Trophoblast cell (in vitro differentiated cells and primary cell): ENCODE measurements around the gene KRT77.

Experiments used
- DNase-seq, 2 donors: peaks; one replicate each; pipeline ENCODE4 v3.0.0-alpha.2; 2016
- H2AFZ ChIP-seq: 2 replicates; pipeline ENCODE4 v1.6.1; 2013; ENCODE audit warnings: low read length, moderate library complexity, mild to moderate bottlenecking; ENCODE audit not compliant: insufficient read depth, poor library complexity
- H2AK5ac ChIP-seq: 2 replicates; pipeline ENCODE4 v1.6.1; 2013; ENCODE audit warnings: mild to moderate bottlenecking, low read length
- H2BK120ac ChIP-seq: 2 replicates; pipeline ENCODE4 v1.6.1; 2013; ENCODE audit warnings: low read length, mild to moderate bottlenecking, moderate library complexity; ENCODE audit not compliant: insufficient read depth, poor library complexity
- H2BK12ac ChIP-seq: 2 replicates; pipeline ENCODE4 v1.6.1; 2013; ENCODE audit warnings: mild to moderate bottlenecking, low read length, moderate library complexity
- H2BK5ac ChIP-seq: 2 replicates; pipeline ENCODE4 v1.6.1; 2013; ENCODE audit warnings: low read length, low read depth, moderate library complexity, mild to moderate bottlenecking; ENCODE audit not compliant: poor library complexity
- H3K14ac ChIP-seq: 2 replicates; pipeline ENCODE4 v1.6.1; 2013; ENCODE audit warnings: mild to moderate bottlenecking, low read length
- H3K18ac ChIP-seq: 2 replicates; pipeline ENCODE4 v1.6.1; 2013; ENCODE audit warnings: mild to moderate bottlenecking, low read length
- H3K23ac ChIP-seq: 2 replicates; pipeline ENCODE4 v1.6.1; 2013; ENCODE audit warnings: low read length
- H3K27ac ChIP-seq: 2 replicates; pipeline ENCODE4 v1.5.1; 2013; ENCODE audit warnings: low read depth, mild to moderate bottlenecking, inconsistent platforms, low read length, moderate library complexity
- H3K27me3 ChIP-seq: 2 replicates; pipeline ENCODE4 v1.6.1; 2013; ENCODE audit warnings: inconsistent platforms, mild to moderate bottlenecking, low read length, moderate library complexity; ENCODE audit not compliant: insufficient read depth
- H3K36me3 ChIP-seq, 2 experiments: 1 replicate in 1 of 2; 2 replicates in 1 of 2; pipeline ENCODE4 v1.6.1; 2013; ENCODE audit warnings: low read length in 2 of 2, mild to moderate bottlenecking in 2 of 2, moderate library complexity in 1 of 2; ENCODE audit not compliant: insufficient read depth in 2 of 2, control insufficient read depth in 1 of 2
- H3K4ac ChIP-seq: 2 replicates; pipeline ENCODE4 v1.6.1; 2013; ENCODE audit warnings: low read depth, mild to moderate bottlenecking, low read length, moderate library complexity
- H3K4me1 ChIP-seq, 2 experiments: 1 replicate in 1 of 2; 2 replicates in 1 of 2; pipeline ENCODE4 v1.6.1; 2013; ENCODE audit warnings: low read length in 2 of 2, mild to moderate bottlenecking in 2 of 2, moderate library complexity in 1 of 2; ENCODE audit not compliant: insufficient read depth in 2 of 2, control insufficient read depth in 1 of 2
- H3K4me2 ChIP-seq: 2 replicates; pipeline ENCODE4 v1.6.1; 2013; ENCODE audit warnings: inconsistent platforms, mild to moderate bottlenecking, low read length, moderate library complexity
- H3K4me3 ChIP-seq: 2 replicates; pipeline ENCODE4 v1.5.1; 2013; ENCODE audit warnings: mild to moderate bottlenecking, low read depth, low read length, inconsistent platforms
- H3K79me1 ChIP-seq: one replicate; pipeline ENCODE4 v1.6.1; 2013; ENCODE audit warnings: low read length
- H3K79me2 ChIP-seq: 2 replicates; pipeline ENCODE4 v1.6.1; 2013; ENCODE audit warnings: low read length, mild to moderate bottlenecking; ENCODE audit not compliant: control insufficient read depth, insufficient read depth, poor library complexity
- H3K9ac ChIP-seq: 2 replicates; pipeline ENCODE4 v1.6.1; 2013; ENCODE audit warnings: mild to moderate bottlenecking, low read length
- H3K9me3 ChIP-seq: 2 replicates; pipeline ENCODE4 v1.6.1; 2013; ENCODE audit warnings: low read depth, mild to moderate bottlenecking, control low read depth, inconsistent platforms, low read length; ENCODE audit not compliant: insufficient read depth
- H4K12ac ChIP-seq: 2 replicates; pipeline ENCODE4 v1.6.1; 2013; ENCODE audit warnings: low read depth, mild to moderate bottlenecking, low read length, moderate library complexity
- H4K8ac ChIP-seq: 2 replicates; pipeline ENCODE4 v1.6.1; 2013; ENCODE audit warnings: low read depth, mild to moderate bottlenecking, low read length, moderate library complexity
- H4K91ac ChIP-seq: one replicate; pipeline ENCODE4 v1.6.1; 2013; ENCODE audit warnings: low read depth, mild to moderate bottlenecking, low read length, moderate library complexity
- WGBS: extraction: QIAGEN DNeasy Blood & Tissue Kit; methylation state at CpG from one replicate; pipeline ENCODE4 v1.1.7; 2013; ENCODE audit warnings: missing lambda C conversion rate; ENCODE audit not compliant: insufficient read length, insufficient coverage; ENCODE audit errors: extremely low coverage; 5-methylcytosine and 5-hydroxymethylcytosine counted together

Gene KRT77

GRCh38 chr12:52749827-52750226 lies 46.5 kb upstream of the KRT77 start:
- H3K14ac ChIP-seq: no peak overlapping the region
- no peak overlapping the region for H3K18ac ChIP-seq
- H3K79me1 ChIP-seq: no peaks in the 10 kb centered on the region
- no peak overlapping the region for H3K27ac ChIP-seq
- H3K27me3 ChIP-seq: peaks cover 5% of the 10 kb centered on the region
- no peak overlapping the region for H4K8ac ChIP-seq
- H3K36me3 ChIP-seq: no peaks in the 10 kb centered on the region
- WGBS: no CpG with 5 or more reads among the region's 3 CpGs
- no peak overlapping the region for H2BK12ac ChIP-seq
- H4K12ac ChIP-seq: no peak overlapping the region
- no peak for DNase-seq
- H3K79me2 ChIP-seq: no peaks in the 10 kb centered on the region
- no peak overlapping the region for H3K4me3 ChIP-seq
- no peak overlapping the region for H3K4ac ChIP-seq
- H3K4me2 ChIP-seq: no peak overlapping the region
- H3K9me3 ChIP-seq: peaks cover 6% of the 10 kb centered on the region
- H3K9ac ChIP-seq: no peak overlapping the region
- no peak overlapping the region for H3K23ac ChIP-seq
- no peaks in the 10 kb centered on the region for H3K4me1 ChIP-seq
- H2AFZ ChIP-seq: no peak overlapping the region
- H2AK5ac ChIP-seq: no peak overlapping the region
- no peak overlapping the region for H2BK5ac ChIP-seq
- no peak overlapping the region for H2BK120ac ChIP-seq
- H4K91ac ChIP-seq: no peak overlapping the region

GRCh38 chr12:52748578-52748977 lies 45.3 kb upstream of the KRT77 start:
- H3K36me3 ChIP-seq: no peaks in the 10 kb centered on the region
- no peaks in the 10 kb centered on the region for H3K4me1 ChIP-seq
- peaks cover 5% of the 10 kb centered on the region for H3K27me3 ChIP-seq
- no peak overlapping the region for H2AK5ac ChIP-seq
- H2AFZ ChIP-seq: no peak overlapping the region
- no peak overlapping the region for H4K12ac ChIP-seq
- H2BK5ac ChIP-seq: no peak overlapping the region
- no peak overlapping the region for H3K4ac ChIP-seq
- no peak overlapping the region for H3K18ac ChIP-seq
- no peak overlapping the region for H3K14ac ChIP-seq
- no peak overlapping the region for H4K91ac ChIP-seq
- peaks cover 3% of the 10 kb centered on the region for H3K9me3 ChIP-seq
- H3K9ac ChIP-seq: no peak overlapping the region
- no peak overlapping the region for H3K4me2 ChIP-seq
- no peak overlapping the region for H3K27ac ChIP-seq
- no peak overlapping the region for H2BK12ac ChIP-seq
- DNase-seq: no peak
- no CpG with 5 or more reads among the region's 14 CpGs for WGBS
- no peak overlapping the region for H3K4me3 ChIP-seq
- H3K79me2 ChIP-seq: no peaks in the 10 kb centered on the region
- no peak overlapping the region for H2BK120ac ChIP-seq
- no peak overlapping the region for H3K23ac ChIP-seq
- H4K8ac ChIP-seq: no peak overlapping the region
- H3K79me1 ChIP-seq: no peaks in the 10 kb centered on the region

DNA sequence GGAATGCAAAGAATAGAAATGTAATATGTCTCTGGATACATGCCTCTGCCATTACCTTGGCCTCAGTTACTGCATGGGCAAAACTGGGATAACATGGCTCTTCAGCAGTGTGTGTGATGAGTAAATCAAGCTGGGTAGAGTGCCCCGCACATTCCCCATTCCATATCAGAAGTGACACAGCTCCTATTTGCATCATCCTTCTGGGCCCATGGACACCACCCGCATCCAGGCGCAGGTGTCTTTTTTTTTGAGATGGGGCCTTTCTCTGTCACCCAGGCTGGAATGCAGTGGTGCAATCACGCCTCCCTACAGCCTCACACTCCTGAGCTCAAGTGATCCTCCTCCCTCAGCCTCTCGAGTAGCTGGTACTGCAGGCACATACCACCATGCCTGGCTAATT lies 42.2 kb upstream of the KRT77 start:
- no peak overlapping the region for H3K23ac ChIP-seq
- no peak overlapping the region for H2BK5ac ChIP-seq
- H3K4me2 ChIP-seq: no peak overlapping the region
- peaks cover 3% of the 10 kb centered on the region for H3K9me3 ChIP-seq
- no peak overlapping the region for H3K14ac ChIP-seq
- H3K36me3 ChIP-seq: no peaks in the 10 kb centered on the region
- H2BK120ac ChIP-seq: no peak overlapping the region
- H4K12ac ChIP-seq: no peak overlapping the region
- H4K91ac ChIP-seq: no peak overlapping the region
- H3K9ac ChIP-seq: no peak overlapping the region
- no peak overlapping the region for H2AK5ac ChIP-seq
- H4K8ac ChIP-seq: no peak overlapping the region
- no peak overlapping the region for H2BK12ac ChIP-seq
- H3K4me1 ChIP-seq: no peaks in the 10 kb centered on the region
- no peak overlapping the region for H3K27ac ChIP-seq
- H3K4me3 ChIP-seq: no peak overlapping the region
- no peak overlapping the region for H3K18ac ChIP-seq
- DNase-seq: peak; percentile 89 to 95
- no peaks in the 10 kb centered on the region for H3K79me1 ChIP-seq
- H3K79me2 ChIP-seq: no peaks in the 10 kb centered on the region
- no peak overlapping the region for H3K4ac ChIP-seq
- peaks cover 5% of the 10 kb centered on the region for H3K27me3 ChIP-seq
- no CpG with 5 or more reads among the region's 5 CpGs for WGBS
- H2AFZ ChIP-seq: no peak overlapping the region

DNA sequence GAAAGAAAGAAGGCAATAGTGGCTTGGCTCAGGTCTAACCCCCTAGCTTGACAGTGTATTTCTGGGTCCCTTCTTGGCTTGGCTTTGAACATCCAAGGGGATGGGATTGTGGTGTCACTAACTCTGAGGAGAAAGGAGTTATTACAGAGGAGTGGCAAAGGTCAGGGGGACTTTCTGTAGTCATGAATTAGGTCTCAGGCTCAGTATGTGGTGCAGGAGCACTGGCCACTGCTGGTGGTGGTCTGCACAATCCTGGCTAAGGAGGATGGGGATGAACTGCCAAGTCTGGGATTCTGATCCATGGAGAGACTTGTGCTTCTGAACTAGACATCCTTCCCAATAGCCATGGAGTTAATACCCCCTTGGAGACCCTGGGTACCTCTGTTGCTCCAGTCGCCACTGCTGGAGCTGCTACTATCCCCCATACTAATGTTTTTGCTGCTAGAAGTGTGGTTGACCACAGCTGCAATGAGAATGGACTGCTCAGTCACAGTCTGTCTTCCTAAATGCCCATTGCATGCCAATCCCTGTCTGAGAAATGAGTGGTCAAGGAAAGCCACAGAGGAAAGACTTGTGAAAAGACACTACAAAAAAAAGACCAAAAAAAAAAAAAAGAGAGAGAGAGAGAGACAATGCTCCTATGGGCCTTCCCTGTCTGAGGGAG lies 41.3 kb upstream of the KRT77 start:
- H3K4me1 ChIP-seq: no peaks in the 10 kb centered on the region

More for the DNA sequence above, 41.3 kb upstream of the KRT77 start:
- no peak overlapping the region for H4K12ac ChIP-seq
- H3K36me3 ChIP-seq: no peaks in the 10 kb centered on the region
- no peak overlapping the region for H3K23ac ChIP-seq
- DNase-seq: no peak
- no CpG with 5 or more reads among the region's 1 CpG for WGBS
- no peak overlapping the region for H4K8ac ChIP-seq
- no peak overlapping the region for H2BK12ac ChIP-seq
- no peak overlapping the region for H3K4me3 ChIP-seq
- no peak overlapping the region for H2BK120ac ChIP-seq
- H4K91ac ChIP-seq: no peak overlapping the region
- H3K4ac ChIP-seq: no peak overlapping the region
- no peak overlapping the region for H2BK5ac ChIP-seq
- no peak overlapping the region for H3K18ac ChIP-seq
- no peaks in the 10 kb centered on the region for H3K79me1 ChIP-seq
- H3K27me3 ChIP-seq: peaks cover 5% of the 10 kb centered on the region
- no peak overlapping the region for H3K9ac ChIP-seq
- peaks cover 3% of the 10 kb centered on the region for H3K9me3 ChIP-seq
- H3K79me2 ChIP-seq: no peaks in the 10 kb centered on the region
- H3K14ac ChIP-seq: no peak overlapping the region
- no peak overlapping the region for H2AFZ ChIP-seq
- no peak overlapping the region for H3K4me2 ChIP-seq
- no peak overlapping the region for H2AK5ac ChIP-seq
- H3K27ac ChIP-seq: no peak overlapping the region
